ENCODE results near the gene TUBB4A.

The TUBB4A gene

GRCh38 chr19:6495947-6496346 is 6.2 kb downstream of the TUBB4A start:
- TF ChIP-seq NFIC (IDR thresholded peaks at IDR 0.05) (no peak), REST (IDR thresholded peaks at IDR 0.05; ENCODE audit: low read depth) (no peak), TEAD4 (IDR thresholded peaks at IDR 0.05) (no peak), YY1 (IDR thresholded peaks at IDR 0.05; ENCODE audit: low read depth) (no peak), EP300 (IDR thresholded peaks at IDR 0.05; ENCODE audit: borderline replicate concordance) (no peak), RAD21 (IDR thresholded peaks at IDR 0.05; ENCODE audit: low read depth) (no peak), MAX (IDR thresholded peaks at IDR 0.05) (no peak), TAF1 (IDR thresholded peaks at IDR 0.05; ENCODE audit: low read depth) (no peak), EGR1 (IDR thresholded peaks at IDR 0.05) (no peak), CEBPB (IDR thresholded peaks at IDR 0.05) (no peak), FOXM1 (IDR thresholded peaks at IDR 0.05; ENCODE audit: borderline replicate concordance, low read depth) (no peak), CREB1 (IDR thresholded peaks at IDR 0.05; ENCODE audit: low read depth) (no peak), USF1 (IDR thresholded peaks at IDR 0.05) (no peak), TCF12 (IDR thresholded peaks at IDR 0.05; ENCODE audit: low read depth) (no peak), ZBTB7A (IDR thresholded peaks at IDR 0.05; ENCODE audit: low read depth) (no peak)

GRCh38 chr19:6494438-6495036 is 7.6 kb downstream of the TUBB4A start:
- TF ChIP-seq RAD21 (IDR thresholded peaks at IDR 0.05; ENCODE audit: low read depth) (no peak), TEAD4 (IDR thresholded peaks at IDR 0.05) (no peak), CREB1 (IDR thresholded peaks at IDR 0.05; ENCODE audit: low read depth) (no peak), YY1 (IDR thresholded peaks at IDR 0.05; ENCODE audit: low read depth) (no peak), ZBTB7A (IDR thresholded peaks at IDR 0.05; ENCODE audit: low read depth) (no peak), FOXM1 (IDR thresholded peaks at IDR 0.05; ENCODE audit: borderline replicate concordance, low read depth) (no peak), REST (IDR thresholded peaks at IDR 0.05; ENCODE audit: low read depth) (no peak), TCF12 (IDR thresholded peaks at IDR 0.05; ENCODE audit: low read depth) (no peak), USF1 (IDR thresholded peaks at IDR 0.05) (no peak), EP300 (IDR thresholded peaks at IDR 0.05; ENCODE audit: borderline replicate concordance) (no peak), TAF1 (IDR thresholded peaks at IDR 0.05; ENCODE audit: low read depth) (no peak), MAX (IDR thresholded peaks at IDR 0.05) (no peak), EGR1 (IDR thresholded peaks at IDR 0.05) (no peak), NFIC (IDR thresholded peaks at IDR 0.05) (no peak), CEBPB (IDR thresholded peaks at IDR 0.05) (no peak)

- TF ChIP-seq TEAD4 (IDR thresholded peaks at IDR 0.05) (no peak), MAX (IDR thresholded peaks at IDR 0.05) (no peak), NFIC (IDR thresholded peaks at IDR 0.05) (no peak)
Measured at GRCh38 chr19:6491802-6492592, 10.1 kb downstream of the TUBB4A start.

GRCh38 chr19:6490134-6490533 is 12.0 kb downstream of the TUBB4A start:
- TF ChIP-seq ZBTB7A (IDR thresholded peaks at IDR 0.05; ENCODE audit: low read depth) (no peak), NFIC (IDR thresholded peaks at IDR 0.05) (no peak), EP300 (IDR thresholded peaks at IDR 0.05; ENCODE audit: borderline replicate concordance) (no peak), YY1 (IDR thresholded peaks at IDR 0.05; ENCODE audit: low read depth) (no peak), TAF1 (IDR thresholded peaks at IDR 0.05; ENCODE audit: low read depth) (no peak), TCF12 (IDR thresholded peaks at IDR 0.05; ENCODE audit: low read depth) (no peak), USF1 (IDR thresholded peaks at IDR 0.05) (no peak), MAX (IDR thresholded peaks at IDR 0.05) (no peak)
